Eye (tissue), 1 donor: ENCODE results near the gene ARID5A.
"Not testable (repeated sequence)": the region's sequence is repeated elsewhere in the genome, so short reads cannot be mapped to it uniquely, and the experiment has no call there.

ENCODE experiments used
- DNase-seq: peaks from one replicate; pipeline ENCODE4 v3.0.0-alpha.2; 2015

The ARID5A gene, protein sequence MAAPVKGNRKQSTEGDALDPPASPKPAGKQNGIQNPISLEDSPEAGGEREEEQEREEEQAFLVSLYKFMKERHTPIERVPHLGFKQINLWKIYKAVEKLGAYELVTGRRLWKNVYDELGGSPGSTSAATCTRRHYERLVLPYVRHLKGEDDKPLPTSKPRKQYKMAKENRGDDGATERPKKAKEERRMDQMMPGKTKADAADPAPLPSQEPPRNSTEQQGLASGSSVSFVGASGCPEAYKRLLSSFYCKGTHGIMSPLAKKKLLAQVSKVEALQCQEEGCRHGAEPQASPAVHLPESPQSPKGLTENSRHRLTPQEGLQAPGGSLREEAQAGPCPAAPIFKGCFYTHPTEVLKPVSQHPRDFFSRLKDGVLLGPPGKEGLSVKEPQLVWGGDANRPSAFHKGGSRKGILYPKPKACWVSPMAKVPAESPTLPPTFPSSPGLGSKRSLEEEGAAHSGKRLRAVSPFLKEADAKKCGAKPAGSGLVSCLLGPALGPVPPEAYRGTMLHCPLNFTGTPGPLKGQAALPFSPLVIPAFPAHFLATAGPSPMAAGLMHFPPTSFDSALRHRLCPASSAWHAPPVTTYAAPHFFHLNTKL

DNA sequence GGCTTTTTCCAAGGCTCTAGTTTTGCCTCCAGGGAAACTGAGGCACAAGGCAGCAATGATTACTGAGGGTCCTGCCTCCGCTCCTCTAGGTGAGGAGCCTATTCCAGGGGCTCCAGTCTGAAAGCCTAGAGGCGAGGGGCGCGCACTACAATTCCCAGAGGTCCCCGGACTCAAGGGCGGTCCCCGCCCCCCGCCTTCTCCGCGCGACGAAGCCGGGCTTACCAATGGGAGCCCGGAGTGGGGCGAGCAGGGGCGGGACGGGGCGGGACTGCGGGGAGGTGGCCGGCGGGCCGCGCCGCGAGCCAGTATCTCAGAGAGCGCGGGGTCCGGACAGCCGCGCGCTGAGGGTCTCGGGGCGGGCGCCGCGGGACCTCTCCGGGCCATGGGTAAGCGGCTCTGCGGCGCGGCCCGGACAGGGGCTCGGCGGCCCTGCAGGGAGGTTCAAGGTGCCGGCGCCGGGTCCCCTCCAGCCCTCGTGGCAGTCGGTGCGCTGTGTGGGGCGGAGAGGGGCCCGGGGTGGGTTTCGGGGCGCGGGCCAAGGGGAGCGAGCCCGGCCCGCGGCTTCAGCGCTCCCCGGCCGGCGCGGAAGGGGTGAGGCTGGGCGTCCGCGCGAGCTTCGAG, at the start of gene ARID5A:
Gene ARID5A, plus strand, starts transcription at position 308 of the 621 bp plus-strand sequence. Its CDS starts 75 bp downstream, at position 383.
- DNase-seq = peak; percentile 95

DNA sequence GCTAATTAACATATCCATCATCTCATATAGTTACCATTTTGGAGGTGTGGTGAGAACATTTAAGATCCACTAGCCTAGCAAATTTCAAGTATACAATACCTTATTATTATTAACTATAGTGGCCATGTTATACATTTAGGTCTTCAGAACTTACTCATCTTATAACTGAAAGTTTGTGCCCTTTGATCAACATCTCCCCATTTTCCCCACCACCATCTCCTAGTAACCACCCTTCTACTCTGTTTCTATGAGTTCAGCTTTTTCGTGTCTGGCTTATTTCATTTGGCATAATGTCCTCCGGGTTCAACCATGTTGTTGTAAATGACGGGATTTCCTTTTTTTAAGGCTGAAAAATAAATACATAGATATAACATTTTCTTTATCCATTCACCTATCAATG, 47.3 kb upstream of the ARID5A start:
- no peak for DNase-seq

DNA sequence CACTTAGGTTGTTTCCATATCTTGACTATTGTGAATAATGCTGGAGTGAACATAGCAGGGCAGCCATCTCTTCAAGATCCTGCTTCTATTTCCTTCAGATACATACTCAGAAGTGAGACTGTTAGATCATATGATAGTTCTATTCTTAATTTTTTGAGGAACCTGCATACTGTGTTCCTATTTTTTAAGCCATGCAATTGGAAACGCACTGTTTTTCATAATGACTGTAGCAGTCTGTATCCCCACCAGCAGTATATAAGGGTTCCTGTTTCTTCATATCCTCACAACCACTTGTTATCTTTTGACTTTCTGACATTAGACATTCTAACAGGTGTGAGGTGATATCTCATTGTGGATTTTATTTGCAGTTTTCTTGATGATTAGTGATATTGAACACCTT, 46.9 kb upstream of the ARID5A start:
- no peak for DNase-seq

DNA sequence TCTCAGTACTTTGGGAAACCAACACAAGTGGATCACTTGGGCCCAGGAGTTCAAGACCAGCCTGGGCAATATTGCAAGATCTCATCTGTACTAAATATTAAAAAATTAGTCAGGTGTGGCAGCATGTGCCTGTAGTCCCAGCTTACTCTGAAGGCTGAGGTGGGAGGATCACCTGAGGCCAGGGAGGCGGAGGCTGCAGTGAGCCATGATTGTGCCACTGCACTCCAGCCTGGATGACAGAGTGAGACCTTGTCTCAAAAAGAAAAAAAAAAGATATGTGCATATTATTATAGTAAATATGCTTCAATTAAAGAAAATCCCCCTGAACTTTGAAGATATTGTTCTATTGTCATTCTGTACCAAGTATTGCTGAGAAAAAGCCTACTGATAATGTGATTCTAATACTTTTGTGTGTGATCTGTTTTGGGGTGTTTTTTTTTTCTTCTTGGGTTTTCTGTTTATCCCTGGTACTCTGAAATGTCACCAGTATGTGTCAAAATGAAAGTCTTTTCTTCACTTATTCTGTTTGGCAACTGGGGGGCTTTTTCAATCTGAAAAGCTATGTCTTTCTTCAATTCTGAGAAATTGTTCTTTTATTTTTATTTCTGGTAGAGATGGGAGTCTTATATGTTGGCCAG, 44.6 kb upstream of the ARID5A start:
- DNase-seq = no peak

DNA sequence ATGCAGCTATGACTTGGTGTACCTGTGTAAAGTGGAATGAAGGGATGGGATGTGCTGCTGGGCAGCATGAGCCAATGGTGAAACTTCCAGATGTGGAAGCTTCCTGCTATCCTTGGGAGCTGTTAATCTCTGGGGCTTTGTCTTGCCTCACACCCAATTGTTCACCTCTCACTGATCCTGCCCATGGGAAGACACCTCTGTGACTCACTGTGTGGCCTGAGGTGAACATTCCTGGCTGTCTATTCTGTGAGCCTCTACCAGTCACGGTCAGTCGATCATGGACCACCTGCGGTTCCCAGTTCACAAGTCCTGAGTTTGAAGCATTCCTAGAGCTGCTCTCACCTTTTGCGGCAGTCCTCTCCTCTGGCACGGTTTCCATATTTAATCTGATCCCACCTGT, 43.5 kb upstream of the ARID5A start:
- DNase-seq = no peak

DNA sequence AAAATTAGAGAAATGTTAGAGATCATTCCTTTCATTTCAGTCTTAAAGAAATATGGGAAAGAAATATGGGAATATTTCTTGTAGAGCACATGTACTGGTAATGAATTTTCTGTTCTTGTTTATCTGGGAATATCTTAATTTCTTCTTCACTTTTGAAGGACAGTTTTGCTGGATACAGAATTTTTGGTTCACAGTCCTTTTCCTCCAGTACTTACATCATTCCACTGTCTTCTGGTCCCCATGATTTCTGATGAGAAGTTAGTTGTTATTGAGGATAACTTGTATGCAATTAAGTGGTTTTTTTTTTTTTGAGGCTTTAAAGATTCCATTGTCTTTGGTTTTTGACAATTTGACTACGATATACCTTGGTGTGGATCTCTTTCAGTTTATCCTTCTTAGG, 42.4 kb upstream of the ARID5A start:
- no peak for DNase-seq

DNA sequence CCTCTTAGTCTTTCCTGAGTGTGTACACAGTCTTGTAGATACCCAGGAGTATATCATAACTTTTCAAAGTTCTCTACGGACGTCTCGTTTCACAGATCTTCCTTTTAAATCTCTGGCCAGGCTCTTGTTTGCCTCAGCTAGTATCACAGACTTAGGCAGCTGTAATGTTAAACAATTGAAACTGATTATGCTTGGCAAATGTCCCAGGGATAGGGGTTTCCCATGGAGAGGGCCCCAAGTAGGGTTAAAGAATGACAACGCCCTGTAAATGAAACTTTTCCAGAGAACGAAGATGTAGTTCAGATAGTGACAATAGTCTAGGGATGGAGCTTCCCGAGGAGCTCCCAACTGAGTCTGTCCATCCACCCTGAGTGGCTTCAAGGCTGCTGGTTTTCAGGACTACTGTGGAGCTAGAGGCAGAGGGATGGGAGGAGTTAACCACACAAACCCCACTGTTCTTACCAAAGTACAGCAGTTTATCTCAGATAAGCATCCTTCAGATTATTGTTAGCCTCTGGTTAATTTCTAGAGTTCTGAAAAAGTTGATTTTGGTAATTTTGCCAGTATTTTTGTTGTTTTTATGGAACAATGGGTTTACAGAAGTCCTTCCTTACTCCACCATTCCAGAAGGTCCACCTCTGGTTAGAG, 40.4 kb upstream of the ARID5A start:
- no peak for DNase-seq

DNA sequence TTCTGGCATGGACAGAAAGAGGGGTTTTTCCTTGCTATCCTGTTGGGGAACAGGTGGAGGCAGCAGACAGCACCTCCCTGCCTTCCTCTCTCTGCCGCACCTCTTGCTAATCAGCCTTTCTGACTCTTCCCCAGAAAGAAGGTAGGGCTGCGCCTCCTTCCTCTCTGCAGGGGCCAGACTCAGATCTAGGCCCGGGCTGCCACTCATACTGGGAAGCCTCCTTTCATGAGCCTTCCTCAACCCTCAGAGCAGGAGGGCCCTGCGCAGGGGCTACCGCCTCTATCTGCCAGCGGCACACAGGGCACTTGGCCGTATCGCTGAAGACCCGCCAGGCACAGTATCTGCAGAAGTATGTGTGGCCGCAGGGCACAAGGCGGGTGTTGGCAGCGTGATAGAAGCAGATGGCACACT, 38.5 kb upstream of the ARID5A start:
- DNase-seq = no peak

DNA sequence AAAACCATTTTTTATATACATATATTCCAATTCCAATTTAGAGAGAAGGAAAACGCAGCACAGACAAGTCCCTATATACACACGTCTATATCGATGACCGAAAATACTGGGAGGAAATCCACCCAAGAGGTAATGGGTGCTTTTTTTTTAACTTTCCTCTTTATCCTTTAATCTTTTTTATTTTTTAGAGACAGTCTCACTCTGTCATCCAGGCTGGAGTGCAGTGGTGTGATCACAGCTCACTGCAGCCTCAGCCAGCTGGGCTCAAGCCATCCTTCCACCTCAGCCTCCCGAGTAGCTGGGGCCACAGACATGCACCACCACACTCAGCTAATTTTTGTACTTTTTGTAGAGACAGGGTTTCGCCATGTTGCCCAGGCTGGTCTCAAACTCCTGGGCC, 37.9 kb upstream of the ARID5A start:
- not testable (repeated sequence) for DNase-seq

DNA sequence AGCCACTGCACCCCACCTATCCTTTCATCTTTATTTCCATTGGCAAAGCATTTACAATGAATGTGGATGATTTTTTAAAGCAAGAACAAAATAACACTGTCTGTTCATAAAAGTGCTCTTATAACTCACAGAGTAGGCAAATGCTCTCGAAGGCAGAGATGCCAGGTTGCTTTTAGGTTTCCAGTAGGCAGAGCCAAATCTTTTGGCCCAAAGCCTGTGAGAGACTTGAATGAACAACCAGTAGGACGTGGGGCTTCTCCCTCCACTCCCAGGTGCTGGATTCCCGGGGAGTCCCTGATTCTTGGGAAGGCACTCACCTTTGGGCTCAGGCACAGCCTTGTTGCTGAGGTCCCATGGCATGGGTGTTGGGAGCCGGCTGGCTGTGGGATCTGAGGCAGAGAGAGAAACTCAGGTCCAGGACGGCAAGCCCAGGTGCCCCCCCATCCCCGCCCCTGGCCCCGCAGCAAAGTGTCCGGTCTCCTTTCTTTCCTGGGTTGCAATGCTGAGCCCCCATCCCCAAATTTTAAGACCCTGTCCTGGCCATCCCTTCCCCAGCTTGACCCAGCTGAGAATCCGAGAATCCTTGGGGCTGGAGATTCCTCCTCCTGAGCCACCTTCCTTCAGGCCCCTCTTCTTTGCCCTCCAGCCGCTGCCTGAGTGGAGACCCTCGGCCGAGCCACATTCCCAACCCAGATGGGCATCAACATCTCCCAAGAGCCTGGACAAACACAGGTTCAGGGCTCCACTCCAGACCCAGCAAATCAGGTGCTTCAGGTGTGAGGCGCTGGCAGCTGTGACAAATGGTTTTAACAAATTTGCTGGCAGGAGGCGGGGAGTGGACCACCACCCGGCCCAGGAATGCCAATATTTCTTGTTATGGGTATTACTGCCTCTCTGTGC, 37.2 kb upstream of the ARID5A start:
- no peak for DNase-seq

DNA sequence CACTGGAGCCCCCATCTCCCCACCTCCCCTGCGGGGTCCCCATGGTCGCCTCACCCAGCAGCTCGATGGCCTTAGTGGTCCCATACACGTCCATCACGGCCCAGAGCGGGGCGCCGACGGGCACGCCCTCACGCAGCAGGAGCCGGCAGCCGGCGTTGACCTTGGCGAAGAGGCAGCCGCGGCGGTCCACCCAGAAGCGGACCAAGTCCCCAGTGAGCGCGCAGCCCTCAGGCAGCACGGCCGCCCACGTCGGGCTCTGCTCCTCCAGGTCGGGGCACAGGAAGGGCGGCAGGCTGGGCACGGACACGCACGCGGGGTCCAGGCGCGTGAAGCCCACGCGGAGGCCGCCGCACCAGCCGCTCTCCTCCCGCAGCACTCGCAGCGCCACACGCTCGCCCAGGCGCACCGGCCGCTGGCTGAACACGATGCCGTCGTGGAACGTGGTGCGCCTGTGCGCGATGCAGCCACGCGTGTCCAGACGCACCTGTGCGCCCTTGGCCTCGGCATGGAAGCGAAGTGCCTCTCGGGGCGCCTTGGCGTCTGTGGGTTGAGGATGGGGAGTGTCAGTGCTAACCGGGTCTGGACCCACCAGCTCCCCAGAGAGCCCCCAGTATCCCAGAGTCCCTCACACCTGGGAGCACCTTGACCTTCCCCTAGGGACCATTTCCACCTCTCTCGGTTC, 36.0 kb upstream of the ARID5A start:
- no peak for DNase-seq

DNA sequence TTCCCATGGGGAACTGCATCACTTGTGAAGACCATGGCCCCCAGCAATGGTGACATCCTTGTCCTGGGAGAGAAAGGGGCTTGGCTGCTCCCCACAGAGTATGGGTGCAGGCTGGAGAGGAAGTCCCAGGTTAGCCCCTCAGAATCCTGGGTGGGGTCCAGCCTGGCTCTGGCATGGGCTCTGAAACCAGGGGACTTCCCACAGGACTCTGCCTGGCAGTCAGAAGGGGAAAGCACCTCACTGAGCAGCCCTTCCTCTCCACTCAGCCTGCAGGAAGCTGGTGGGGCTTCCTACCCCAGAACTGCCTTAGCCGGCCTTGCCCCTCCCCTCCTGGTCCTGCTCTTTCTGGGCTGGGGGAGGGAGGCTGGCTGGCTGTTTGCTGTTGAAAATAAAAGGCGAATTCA, 35.1 kb upstream of the ARID5A start:
- no peak for DNase-seq

DNA sequence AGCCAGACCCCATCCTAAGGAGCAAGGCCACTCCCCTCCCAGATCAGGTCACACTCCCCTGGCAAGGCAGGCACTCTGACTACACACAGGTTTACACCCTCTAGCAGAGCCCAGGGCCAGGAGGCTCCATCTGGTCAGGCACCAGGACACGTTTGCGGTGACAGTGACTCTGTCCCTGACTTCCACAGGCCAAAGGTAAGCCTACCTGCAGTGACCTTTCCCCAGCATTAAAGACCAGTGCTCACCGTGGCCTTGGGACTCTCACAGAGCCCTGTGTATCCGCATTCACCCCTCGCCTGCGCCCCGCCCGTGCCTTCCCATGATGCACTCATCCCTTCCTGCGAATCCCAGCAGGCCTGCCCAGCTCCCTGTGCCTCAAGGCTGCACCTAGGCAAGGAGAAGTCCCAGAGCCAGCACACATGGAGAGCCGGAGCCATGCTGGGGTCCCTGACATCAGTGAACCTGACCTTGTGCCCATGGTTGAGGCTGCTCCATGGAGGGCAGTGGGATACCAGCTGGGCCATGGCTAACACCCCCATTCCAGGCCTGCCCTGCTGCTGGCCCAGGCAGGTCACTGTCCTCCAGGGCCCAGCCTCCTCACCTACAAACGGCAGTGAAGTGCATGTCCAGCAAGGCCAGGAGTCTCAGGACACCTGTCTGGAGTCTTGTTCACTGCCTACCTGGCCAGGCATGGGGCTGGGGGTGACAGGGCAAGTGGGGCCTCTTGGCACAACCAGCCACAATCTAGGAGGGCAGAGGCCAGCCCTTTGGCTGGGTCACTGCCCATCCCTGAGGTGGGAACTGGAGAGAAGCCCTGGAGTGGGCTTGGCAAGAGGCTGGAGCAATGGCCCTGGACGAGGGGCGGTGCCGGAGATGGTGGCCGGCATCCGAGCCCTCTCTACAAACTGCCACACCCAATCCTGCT, 34.4 kb upstream of the ARID5A start:
- DNase-seq = no peak

DNA sequence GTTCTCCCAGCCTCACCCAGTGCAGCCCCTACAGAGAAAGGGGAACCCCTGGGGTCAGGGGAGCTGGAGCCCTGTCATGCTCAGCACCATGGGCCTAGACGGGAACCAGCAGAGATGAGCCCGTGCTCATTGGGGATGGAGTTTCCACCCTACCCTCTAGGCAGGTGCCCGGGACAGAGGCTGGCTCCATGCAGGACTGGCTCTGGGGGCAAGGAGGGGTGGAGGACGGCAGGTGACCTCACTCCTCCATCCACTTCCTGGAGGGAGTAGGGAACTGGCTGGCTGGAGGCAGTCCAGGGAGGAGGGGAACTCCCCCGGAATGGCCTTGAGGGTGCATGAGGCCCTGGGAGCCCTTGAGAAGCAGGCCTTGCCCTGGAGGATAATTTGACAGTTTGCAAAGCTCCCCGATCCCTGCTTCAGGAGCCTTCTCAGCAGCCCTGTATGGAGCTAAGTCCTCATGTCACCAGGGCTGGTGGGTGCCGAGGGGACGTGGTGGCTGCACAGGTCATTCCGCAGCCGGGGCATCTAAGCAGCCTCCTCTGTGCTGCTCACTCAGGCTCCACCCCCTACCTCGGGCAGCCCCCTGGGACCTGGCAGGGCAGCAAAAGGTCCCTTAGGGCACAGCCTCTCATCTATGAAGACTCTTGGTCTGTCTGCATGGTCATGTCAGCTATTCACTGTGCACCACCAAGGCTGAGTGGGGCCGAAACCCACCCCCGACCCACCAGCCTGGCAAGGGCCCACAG, 33.5 kb upstream of the ARID5A start:
- DNase-seq = no peak

DNA sequence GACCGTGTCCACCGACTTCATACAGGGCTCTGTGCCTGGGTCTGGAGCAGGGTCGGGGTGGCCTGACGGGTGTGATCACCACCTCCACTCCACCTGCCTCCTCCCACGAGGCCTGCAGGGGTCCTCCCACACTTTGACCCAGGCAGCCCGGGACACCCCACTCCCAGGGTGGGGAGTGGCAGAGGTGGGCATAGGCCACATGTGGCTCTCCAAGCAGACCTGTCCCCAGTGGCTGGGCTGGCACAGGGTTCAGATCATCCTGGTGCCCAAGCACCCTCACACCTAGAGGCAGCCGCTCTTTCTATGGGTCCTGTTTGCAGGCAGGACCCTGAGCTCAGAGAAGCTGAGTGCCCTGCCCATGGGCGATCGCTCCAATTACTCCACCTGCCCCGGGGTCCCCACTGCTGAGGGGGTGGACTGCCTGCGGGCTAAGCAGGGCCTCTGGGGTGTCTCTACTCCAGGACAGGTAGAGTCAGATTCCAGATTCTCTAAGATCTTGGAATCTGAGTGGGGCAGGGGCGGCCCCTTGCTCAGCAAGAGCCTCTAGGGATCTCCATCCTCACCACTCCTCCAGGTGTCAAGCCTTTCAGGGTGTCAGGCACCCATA, 32.8 kb upstream of the ARID5A start:
- no peak for DNase-seq

DNA sequence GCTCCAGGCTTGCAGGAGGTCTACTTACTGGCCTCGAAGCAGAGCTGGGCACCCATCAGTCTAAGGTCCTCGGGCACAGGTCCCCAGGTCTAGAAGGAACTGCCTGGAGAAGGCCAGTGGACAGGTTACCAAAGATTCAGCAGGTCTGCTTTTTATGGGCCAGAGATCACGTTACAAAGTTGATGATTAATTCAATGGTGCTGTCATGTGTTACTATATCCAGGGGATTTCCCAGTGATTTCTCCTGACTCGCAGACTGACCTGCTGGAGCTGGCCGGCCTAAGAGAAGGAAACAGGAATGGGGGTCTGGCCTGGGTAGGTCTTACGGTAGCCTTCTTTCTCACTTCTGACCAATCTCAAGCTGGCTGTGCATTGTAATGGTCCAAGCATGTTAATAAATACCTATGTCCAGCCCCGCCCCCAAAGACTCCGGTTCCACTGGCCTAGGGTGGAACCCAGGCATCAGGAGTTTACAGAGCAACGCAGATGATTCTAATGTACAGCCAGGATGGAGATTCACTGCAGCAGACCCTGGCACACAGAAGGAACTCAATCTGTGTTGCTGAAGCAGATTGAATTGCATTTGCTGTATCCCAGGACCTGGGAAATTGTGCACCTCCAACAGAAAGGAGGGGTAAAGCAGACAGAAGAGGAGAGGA, 31.2 kb upstream of the ARID5A start, which contains the start of gene NEURL3:
Gene NEURL3, minus strand, starts transcription at position 127 of the 659 bp plus-strand sequence. Its CDS starts 71 bp downstream, at position 56.
- DNase-seq = no peak

DNA sequence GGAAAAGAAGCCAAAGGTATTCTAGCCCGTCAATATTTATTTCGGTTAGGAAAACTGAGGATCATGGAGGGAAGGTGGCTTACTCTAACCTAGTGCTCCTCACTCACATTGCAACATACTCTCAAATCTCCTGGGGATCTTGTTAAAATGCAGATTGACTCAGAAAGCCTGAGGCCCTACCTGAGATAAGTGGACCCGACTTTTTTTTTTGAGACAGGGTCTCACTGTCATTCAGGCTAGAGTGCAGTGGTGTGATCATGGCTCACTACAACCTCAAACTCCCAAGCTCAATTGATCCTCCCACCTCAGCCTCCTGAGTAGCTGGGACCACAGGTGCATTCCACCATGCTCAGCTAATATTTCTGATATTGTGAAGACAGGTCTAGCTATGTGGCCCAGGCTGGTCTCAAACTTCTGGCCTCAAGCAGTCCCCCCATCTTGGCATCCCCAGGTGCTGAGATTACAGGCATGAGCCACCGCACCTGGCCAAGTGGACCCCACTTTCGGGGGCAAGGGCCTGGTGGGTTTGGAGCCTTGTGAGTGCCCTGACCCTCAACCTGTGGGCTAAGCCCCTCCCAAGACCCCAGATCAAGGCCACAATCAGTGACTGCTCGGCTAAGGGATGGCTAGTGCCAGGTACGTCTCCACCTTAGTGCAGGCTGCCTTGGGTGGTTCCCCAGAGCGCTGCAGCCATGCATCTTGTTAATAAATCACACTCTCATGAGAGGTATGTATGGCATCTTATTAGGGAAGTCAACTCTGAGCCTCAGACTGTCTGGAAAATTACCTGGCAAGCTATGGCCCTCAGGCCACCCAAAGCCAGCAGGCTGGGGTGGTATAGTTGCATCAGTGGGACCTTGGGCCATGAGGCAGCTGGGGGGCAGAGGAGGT, 30.3 kb upstream of the ARID5A start:
- DNase-seq = no peak
